Fibroblast of the aortic adventitia (primary cell): ENCODE measurements around the gene MYLK. TPM values are rescaled to one million over a fixed set of nuclear protein-coding genes. Genes with fewer than 3 reads are reported as not detected.
A peak's percentile ranks its signal among the peaks of the same experiment; 100 is the strongest.

Source experiments
- DNase-seq: peaks from one replicate; pipeline ENCODE4 v3.0.0-alpha.2; 2010; ENCODE audit warnings: low read depth
- H3K4me3 ChIP-seq: 2 replicates; pipeline ENCODE4 v1.5.1; 2011; ENCODE audit warnings: low read depth, mild to moderate bottlenecking, control low read depth, low read length, moderate library complexity
- CTCF ChIP-seq: IDR thresholded peaks from 2 replicates; pipeline ENCODE4 v1.5.1; 2011; ENCODE audit warnings: mild to moderate bottlenecking, low read length, control low read depth, inconsistent platforms; ENCODE audit not compliant: insufficient read depth
- total RNA-seq: library from RNA; depleted of rRNA; stranded (reverse); fragments of >200 nt; gene quantifications from 2 replicates; pipeline ENCODE4 v1.2.3, GENCODE V29; 2012; ENCODE audit warnings: low replicate concordance

The MYLK gene
- total RNA-seq, 1 donor: 74.7 TPM

GRCh38 chr3:123632161-123632655 lies 251.9 kb downstream of the MYLK start:
- TF ChIP-seq CTCF: no peak
- no peak overlapping the region for H3K4me3 ChIP-seq
- DNase-seq: peak; percentile 70

GRCh38 chr3:123629747-123630047 lies 254.4 kb downstream of the MYLK start:
- no peak for TF ChIP-seq CTCF
- no peak for DNase-seq
- no peak overlapping the region for H3K4me3 ChIP-seq

- no peak overlapping the region for H3K4me3 ChIP-seq
- DNase-seq: no peak
- no peak for TF ChIP-seq CTCF
Observed at GRCh38 chr3:123628996-123629746, 255.0 kb downstream of the MYLK start.

GRCh38 chr3:123627673-123628670 lies 256.2 kb downstream of the MYLK start:
- no peak for TF ChIP-seq CTCF
- no peak for DNase-seq
- no peak overlapping the region for H3K4me3 ChIP-seq

GRCh38 chr3:123626881-123627280 lies 257.3 kb downstream of the MYLK start:
- no peak for TF ChIP-seq CTCF

GRCh38 chr3:123624302-123624701 lies 259.8 kb downstream of the MYLK start:
- no peak for DNase-seq
- no peak overlapping the region for H3K4me3 ChIP-seq
- TF ChIP-seq CTCF: no peak

More at GRCh38 chr3:123626881-123627280, 257.3 kb downstream of the MYLK start:
- DNase-seq: no peak
- no peak overlapping the region for H3K4me3 ChIP-seq
